Muscle of arm (tissue), 14 donors: ENCODE measurements around the gene ZNF280C. TPM values are rescaled to one million over a fixed set of nuclear protein-coding genes. Genes with fewer than 3 reads are reported as not detected.
"Not testable (repeated sequence)": the region's sequence is repeated elsewhere in the genome, so short reads cannot be mapped to it uniquely, and the experiment has no call there.

Experiments used
- DNase-seq: peaks from one replicate; pipeline ENCODE4 v3.0.0-alpha.2; 2013
- long read RNA-seq, 11 donors: transcript quantifications; one replicate each; lab custom pipeline, GENCODE V29; 2026
- polyA plus RNA-seq, 12 donors: library from polyadenylated mRNA; unstranded; fragments of 120-200 nt; gene quantifications; one replicate each; pipeline ENCODE4 v1.2.1, GENCODE V29; 2013; ENCODE audit not compliant: insufficient read length in 12 of 12

The ZNF280C gene
- polyA plus RNA-seq = 10 to 100 TPM in 1 of 12 donors, 1 to 10 TPM in 10, not detected in 1; 5.2 to 10.1 (median 7.8) TPM
- long read RNA-seq, donor 1, partial matches to known transcripts = 5 of 5 reads
- long read RNA-seq, donor 1, other reads (novel, unspliced or antisense) = 0 of 5 reads
- long read RNA-seq, donor 2 = 0 reads
- long read RNA-seq, donor 3 = 0 reads
- long read RNA-seq, donor 4 = 0 reads
- long read RNA-seq, donor 5, full-length matches to known transcripts = 2 of 2 reads
- long read RNA-seq, donor 5, partial matches to known transcripts = 0 of 2 reads
- long read RNA-seq, donor 5, other reads (novel, unspliced or antisense) = 0 of 2 reads
- long read RNA-seq, donor 6, full-length matches to known transcripts = 1 of 1 reads
- long read RNA-seq, donor 6, partial matches to known transcripts = 0 of 1 reads
- long read RNA-seq, donor 6, other reads (novel, unspliced or antisense) = 0 of 1 reads
- long read RNA-seq, donor 7 = 0 reads
- long read RNA-seq, donor 8, full-length matches to known transcripts = 1 of 1 reads
- long read RNA-seq, donor 8, partial matches to known transcripts = 0 of 1 reads
- long read RNA-seq, donor 8, other reads (novel, unspliced or antisense) = 0 of 1 reads
- long read RNA-seq, donor 9 = 0 reads
- long read RNA-seq, donor 10 = 0 reads
- long read RNA-seq, donor 11 = 0 reads

GRCh38 chrX:130268449-130269170, at the start of gene ZNF280C:
Gene ZNF280C, minus strand, starts transcription at chrX:130268899. Its CDS starts 8,450 bp downstream, at chrX:130260449.
- DNase-seq = peak; percentile 88

GRCh38 chrX:130304587-130305368, 36.1 kb upstream of the ZNF280C start:
- DNase-seq = no peak

GRCh38 chrX:130301977-130302376, 33.3 kb upstream of the ZNF280C start:
- DNase-seq = no peak

GRCh38 chrX:130301405-130301804, 32.7 kb upstream of the ZNF280C start:
- no peak for DNase-seq

GRCh38 chrX:130300010-130300282, 31.2 kb upstream of the ZNF280C start:
- DNase-seq = no peak

GRCh38 chrX:130299279-130300009, 30.7 kb upstream of the ZNF280C start:
- no peak for DNase-seq

GRCh38 chrX:130296743-130297142, 28.0 kb upstream of the ZNF280C start:
- no peak for DNase-seq

- no peak for DNase-seq
These were observed 27.6 kb upstream of the ZNF280C start for GRCh38 chrX:130296297-130296678.

- no peak for DNase-seq
These were observed 27.0 kb upstream of the ZNF280C start for GRCh38 chrX:130295519-130296296.

- DNase-seq = no peak
These were observed 18.5 kb upstream of the ZNF280C start for GRCh38 chrX:130287071-130287770.

- no peak for DNase-seq
These were observed 17.0 kb upstream of the ZNF280C start for GRCh38 chrX:130285710-130286109.

GRCh38 chrX:130285069-130285620, 16.4 kb upstream of the ZNF280C start:
- DNase-seq = no peak

- no peak for DNase-seq
These were observed 13.5 kb upstream of the ZNF280C start for GRCh38 chrX:130282151-130282550.

GRCh38 chrX:130280901-130281300, 12.2 kb upstream of the ZNF280C start:
- DNase-seq = no peak

GRCh38 chrX:130272253-130272652, 3.6 kb upstream of the ZNF280C start:
- DNase-seq = not testable (repeated sequence)

- not testable (repeated sequence) for DNase-seq
These were observed 692 bp upstream of the ZNF280C start for GRCh38 chrX:130269391-130269790.

GRCh38 chrX:130267956-130268448, 697 bp downstream of the ZNF280C start:
- DNase-seq = peak; percentile 15

- DNase-seq = no peak
These were observed 4.1 kb downstream of the ZNF280C start for GRCh38 chrX:130264573-130264972.

GRCh38 chrX:130263016-130263415, 5.7 kb downstream of the ZNF280C start:
- no peak for DNase-seq
